GM23338 (cell line): ENCODE results near the gene FRAT2. TPM values are rescaled to one million over a fixed set of nuclear protein-coding genes. Genes with fewer than 3 reads are reported as not detected.

Experiments used
- ATAC-seq: fragments of 200-7000 bp; cut with Tn5 transposase; 3 replicates; pipeline ENCODE4 v1.9.1; 2020
- DNase-seq: peaks from one replicate; pipeline ENCODE4 v3.0.0-alpha.2; 2015; ENCODE audit warnings: low spot score
- H2AFZ ChIP-seq: fragments of 200-600 bp; sonication (generic); 2 replicates; pipeline ENCODE4 v1.8.0; 2016; ENCODE audit warnings: antibody characterized with exemption, mild to moderate bottlenecking, moderate library complexity
- H3F3A ChIP-seq: fragments of 200-600 bp; sonication (generic); replicated peaks from 2 replicates; pipeline ENCODE4 v1.8.0; 2017; ENCODE audit warnings: antibody characterized with exemption, mixed run types, low read depth
- H3K27ac ChIP-seq: fragments of 200-600 bp; sonication (generic); 2 replicates; pipeline ENCODE4 v1.6.1; 2016; ENCODE audit warnings: low read depth
- H3K27me3 ChIP-seq: fragments of 200-600 bp; sonication (generic); 2 replicates; pipeline ENCODE4 v1.8.0; 2016; ENCODE audit warnings: mild to moderate bottlenecking, mixed run types, moderate library complexity; ENCODE audit not compliant: insufficient read depth
- H3K36me3 ChIP-seq: fragments of 200-600 bp; sonication (generic); 2 replicates; pipeline ENCODE4 v1.8.0; 2016; ENCODE audit warnings: mild to moderate bottlenecking; ENCODE audit not compliant: insufficient read depth
- H3K4me1 ChIP-seq: fragments of 200-600 bp; sonication (generic); 2 replicates; pipeline ENCODE4 v1.8.0; 2016; ENCODE audit warnings: mild to moderate bottlenecking, moderate library complexity; ENCODE audit not compliant: insufficient read depth
- H3K4me2 ChIP-seq: fragments of 200-600 bp; sonication (generic); 2 replicates; pipeline ENCODE4 v1.7.1; 2017; ENCODE audit warnings: mixed run types
- H3K4me3 ChIP-seq: fragments of 200-600 bp; sonication (generic); 2 replicates; pipeline ENCODE4 v1.6.1; 2016; ENCODE audit warnings: mixed run types
- H3K79me2 ChIP-seq: fragments of 200-600 bp; sonication (generic); replicated peaks from 2 replicates; pipeline ENCODE4 v1.8.0; 2017; ENCODE audit warnings: mild to moderate bottlenecking; ENCODE audit not compliant: insufficient read depth
- H3K9me2 ChIP-seq: fragments of 200-600 bp; sonication (generic); 2 replicates; pipeline ENCODE4 v1.8.0; 2017; ENCODE audit not compliant: insufficient read depth
- H4K20me1 ChIP-seq: fragments of 200-600 bp; sonication (generic); replicated peaks from 2 replicates; pipeline ENCODE4 v1.8.0; 2017; ENCODE audit warnings: mild to moderate bottlenecking; ENCODE audit not compliant: insufficient read depth
- H3K27ac Mint-ChIP-seq: 2 replicates; pipeline ENCODE4 v1.8.0; 2020; ENCODE audit warnings: inconsistent platforms, mild to moderate bottlenecking, moderate library complexity, mixed read lengths
- H3K27me3 Mint-ChIP-seq: 3 replicates; pipeline ENCODE4 v1.8.0; 2022; ENCODE audit warnings: low read depth, mild to moderate bottlenecking, moderate library complexity, mixed read lengths, inconsistent platforms; ENCODE audit not compliant: insufficient read depth, poor library complexity
- H3K36me3 Mint-ChIP-seq: 3 replicates; pipeline ENCODE4 v1.8.0; 2021; ENCODE audit warnings: low read depth, mild to moderate bottlenecking, inconsistent platforms, moderate library complexity, mixed read lengths
- H3K4me1 Mint-ChIP-seq: 3 replicates; pipeline ENCODE4 v1.8.0; 2020; ENCODE audit warnings: mild to moderate bottlenecking, inconsistent platforms, mixed read lengths
- H3K4me3 Mint-ChIP-seq: 3 replicates; pipeline ENCODE4 v1.8.0; 2021; ENCODE audit warnings: moderate library complexity, mild to moderate bottlenecking, inconsistent platforms, mixed read lengths
- H3K9me3 Mint-ChIP-seq: 3 replicates; pipeline ENCODE4 v1.8.0; 2020; ENCODE audit warnings: moderate library complexity, mild to moderate bottlenecking, inconsistent platforms, mixed read lengths
- CREB1 ChIP-seq: fragments of 250-450 bp; sonication (Bioruptor Pico); IDR thresholded peaks from 2 replicates; pipeline ENCODE4 v1.5.0; 2020; ENCODE audit warnings: low read depth, mild to moderate bottlenecking, moderate library complexity
- ETS1 ChIP-seq: IDR thresholded peaks from 2 replicates; pipeline ENCODE4 v1.6.1; 2016; ENCODE audit warnings: antibody characterized with exemption
- EZH2 ChIP-seq: fragments of 200-600 bp; sonication (generic); IDR thresholded peaks from one replicate; pipeline ENCODE4 v1.8.0; 2017; ENCODE audit warnings: antibody characterized with exemption, mild to moderate bottlenecking, low read depth; ENCODE audit not compliant: unreplicated experiment
- EZH2phosphoT487 ChIP-seq: fragments of 200-600 bp; sonication (generic); IDR thresholded peaks from one replicate; pipeline ENCODE4 v1.8.1; 2018; ENCODE audit warnings: antibody characterized with exemption; ENCODE audit not compliant: unreplicated experiment
- JUNB ChIP-seq: IDR thresholded peaks from one replicate; pipeline ENCODE4 v1.6.1; 2016; ENCODE audit warnings: antibody characterized with exemption; ENCODE audit not compliant: unreplicated experiment
- POLR2AphosphoS5 ChIP-seq: IDR thresholded peaks from 2 replicates; pipeline ENCODE4 v1.6.1; 2016; ENCODE audit warnings: antibody characterized with exemption, low read depth
- REST ChIP-seq: IDR thresholded peaks from one replicate; pipeline ENCODE4 v1.6.1; 2018; ENCODE audit warnings: antibody characterized with exemption; ENCODE audit not compliant: unreplicated experiment
- STAT1 ChIP-seq: IDR thresholded peaks from one replicate; pipeline ENCODE4 v1.6.1; 2016; ENCODE audit warnings: antibody characterized with exemption; ENCODE audit not compliant: unreplicated experiment
- ZNF114 ChIP-seq: fragments of 250-450 bp; sonication (Bioruptor Pico); IDR thresholded peaks from 2 replicates; pipeline ENCODE4 v1.5.0; 2020; ENCODE audit warnings: mild to moderate bottlenecking, moderate library complexity
- ZNF331 ChIP-seq: fragments of 250-450 bp; sonication (Bioruptor Pico); IDR thresholded peaks from 2 replicates; pipeline ENCODE4 v1.5.0; 2020; ENCODE audit warnings: low read depth, mild to moderate bottlenecking, moderate library complexity
- ZNF462 ChIP-seq: fragments of 250-450 bp; sonication (Bioruptor Pico); IDR thresholded peaks from 2 replicates; pipeline ENCODE4 v1.5.0; 2020; ENCODE audit warnings: mild to moderate bottlenecking, moderate library complexity
- polyA plus RNA-seq: library from polyadenylated mRNA; unstranded; fragments of >200 nt; fragmentation: Nextera tagmentation; extraction: Ambion mirVana; gene quantifications from 2 replicates; pipeline ENCODE4 v1.2.1, GENCODE V29; 2016
- total RNA-seq: library from RNA; depleted of rRNA; stranded (reverse); fragments of >200 nt; shearing (Covaris generic); gene quantifications from 2 replicates; pipeline ENCODE4 v1.2.3, GENCODE V29; 2014

FRAT2 gene
- total and polyA plus RNA-seq, 2 experiments from 2014 or later: 24.5 to 109 TPM

- no peaks in the 10 kb centered on the region for H3K4me1 ChIP-seq
Observed at GRCh38 chr10:97365761-97366351, 31.3 kb upstream of the FRAT2 start.

GRCh38 chr10:97363071-97363470 is 28.5 kb upstream of the FRAT2 start:
- peaks cover 12% of the 10 kb centered on the region for H3K36me3 ChIP-seq
- no peak overlapping the region for H2AFZ ChIP-seq
- H3K4me3 ChIP-seq: no peak overlapping the region
- no peak overlapping the region for H3K27ac ChIP-seq
- Mint-ChIP-seq H3K9me3 (no peaks in the 10 kb centered on the region; the same call in 2 of the 3 replicates), H3K27ac (no peak overlapping the region), H3K4me3 (no peak overlapping the region), H3K36me3 (peaks cover 72% of the 10 kb centered on the region), H3K4me1 (no peaks in the 10 kb centered on the region; the same call in 2 of the 3 replicates), H3K27me3 (peaks cover 8% of the 10 kb centered on the region)
- H3K4me1 ChIP-seq: no peaks in the 10 kb centered on the region
- H3K79me2 ChIP-seq: no peaks in the 10 kb centered on the region
- no peak overlapping the region for H3K4me2 ChIP-seq
- 0 out of 2 replicates have a peak, but pooled peaks cover 4% of the 10 kb centered on the region for H3F3A ChIP-seq
- no peaks in the 10 kb centered on the region; the same call in 1 of the 2 replicates for H4K20me1 ChIP-seq
- no peak for ATAC-seq
- H3K9me2 ChIP-seq: no peaks in the 10 kb centered on the region
- DNase-seq: no peak
- no peaks in the 10 kb centered on the region for H3K27me3 ChIP-seq
- TF ChIP-seq EZH2phosphoT487 (no peak), POLR2AphosphoS5 (no peak), CREB1 (CRISPR knock-in tag) (no peak), ZNF331 (CRISPR knock-in tag) (no peak), EZH2 (no peak), ZNF462 (CRISPR knock-in tag) (no peak), REST (no peak), JUNB (no peak), STAT1 (no peak), ETS1 (no peak), ZNF114 (CRISPR knock-in tag) (no peak)

More at GRCh38 chr10:97365761-97366351, 31.3 kb upstream of the FRAT2 start:
- Histone ChIP-seq H4K20me1 (no peaks in the 10 kb centered on the region; the same call in 1 of the 2 replicates), H3K36me3 (peaks cover 18% of the 10 kb centered on the region), H2AFZ (no peak overlapping the region), H3F3A (0 out of 2 replicates have a peak, but pooled peaks cover 4% of the 10 kb centered on the region), H3K79me2 (no peaks in the 10 kb centered on the region), H3K9me2 (no peaks in the 10 kb centered on the region), H3K27me3 (no peaks in the 10 kb centered on the region), H3K27ac (no peak overlapping the region), H3K4me2 (no peak overlapping the region), H3K4me3 (no peak overlapping the region)
- Mint-ChIP-seq H3K4me3 (no peak overlapping the region), H3K9me3 (no peaks in the 10 kb centered on the region; the same call in 2 of the 3 replicates), H3K36me3 (peaks cover 77% of the 10 kb centered on the region), H3K4me1 (no peaks in the 10 kb centered on the region; the same call in 2 of the 3 replicates), H3K27ac (no peak overlapping the region), H3K27me3 (peaks cover 8% of the 10 kb centered on the region)
- ATAC-seq (no peak), DNase-seq (no peak)
- TF ChIP-seq POLR2AphosphoS5: no peak
